H1 (cell line): ENCODE results near the gene TRUB1. TPM values are rescaled to one million over a fixed set of nuclear protein-coding genes. Genes with fewer than 3 reads are reported as not detected.

ENCODE experiments used
- CREB1 ChIP-seq: IDR thresholded peaks from 2 replicates; pipeline ENCODE4 v1.6.1; 2012; ENCODE audit warnings: inconsistent platforms
- NANOG ChIP-seq: IDR thresholded peaks from 2 replicates; pipeline ENCODE4 v1.6.1; 2011; ENCODE audit warnings: low read length, low read depth, mild to moderate bottlenecking, inconsistent platforms; ENCODE audit not compliant: insufficient read depth, poor library complexity, severe bottlenecking
- polyA plus RNA-seq, 7 experiments: library from polyadenylated mRNA; depleted of rRNA in 3 of 7; stranded (reverse) in 5 of 7; unstranded in 2 of 7; fragments of >200 nt in 5 of 7; fragments of 200-250 nt in 2 of 7; gene quantifications; 1 replicate in 5 of 7; 2 replicates in 1 of 7; 4 replicates in 1 of 7; pipeline versions ENCODE4 v1.2.1 to v1.2.3, GENCODE V29; 2011 to 2013; ENCODE audit warnings: missing spikeins in 2 of 7, mixed read lengths in 2 of 7
- total RNA-seq: library from RNA; stranded (reverse); fragmentation: NEBNext Ultra II Directional; extraction: Animal tissue kit (Norgen Biotek cat#: 25700); gene quantifications from 2 replicates; pipeline ENCODE4 v1.2.1, GENCODE V29; 2021
- TF ChIP-seq, protein P1 (sequence below): IDR thresholded peaks from 2 replicates; pipeline ENCODE4 v1.6.1; 2011; ENCODE audit warnings: low read depth, mild to moderate bottlenecking, low read length; ENCODE audit not compliant: insufficient read depth

Gene TRUB1
- total and polyA plus RNA-seq, 2 of the 8 experiments (the other 6 are each of a cell fraction or from before 2014, with no cell fraction given), result 6.3 to 22.2 TPM

DNA sequence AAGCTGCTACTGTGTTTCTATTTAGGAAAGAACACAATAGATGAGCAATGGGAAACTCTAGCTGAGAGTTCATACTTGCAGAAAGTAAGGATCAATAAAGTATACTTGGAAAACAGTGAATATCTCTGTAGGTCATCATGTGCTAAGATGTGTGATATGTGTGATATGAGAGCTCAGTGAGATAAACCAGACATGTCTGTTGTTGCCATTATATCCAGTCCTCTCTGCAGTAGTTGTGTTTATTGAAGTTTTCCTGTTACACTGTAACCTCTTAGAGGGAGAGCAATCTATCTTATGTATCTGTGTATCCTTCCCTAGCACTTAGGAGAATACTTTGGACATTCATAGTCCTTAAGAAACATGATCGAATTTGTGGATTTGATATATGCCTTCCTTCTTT is 19.1 kb downstream of the TRUB1 start (continued):
- no peak for TF ChIP-seq NANOG
- TF ChIP-seq, protein P1, sequence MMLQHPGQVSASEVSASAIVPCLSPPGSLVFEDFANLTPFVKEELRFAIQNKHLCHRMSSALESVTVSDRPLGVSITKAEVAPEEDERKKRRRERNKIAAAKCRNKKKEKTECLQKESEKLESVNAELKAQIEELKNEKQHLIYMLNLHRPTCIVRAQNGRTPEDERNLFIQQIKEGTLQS, result no peak
- no peak for TF ChIP-seq CREB1
